ENCODE data around the gene RTCA.
"Not testable (repeated sequence)": the region's sequence is repeated elsewhere in the genome, so short reads cannot be mapped to it uniquely, and the experiment has no call there.

Gene RTCA

DNA sequence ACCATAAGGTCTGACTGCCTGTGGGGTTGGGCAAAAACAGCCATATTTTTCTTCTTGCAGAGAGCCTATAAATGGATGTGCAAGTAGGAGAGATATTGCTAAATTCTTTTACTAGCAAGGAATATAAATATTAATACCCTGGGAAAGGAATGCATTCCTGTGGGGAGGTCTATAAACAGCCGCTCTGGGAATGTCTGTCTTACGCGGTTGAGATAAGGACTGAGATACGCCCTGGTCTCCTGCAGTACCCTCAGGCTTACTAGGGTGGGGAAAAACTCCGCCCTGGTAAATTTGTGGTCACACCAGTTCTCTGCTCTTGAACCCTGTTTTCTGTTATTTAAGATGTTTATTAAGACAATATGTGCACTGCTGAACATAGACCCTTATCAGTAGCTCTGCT is 1.9 kb upstream of the RTCA start:
- DNase-seq, result not testable (repeated sequence)

DNA sequence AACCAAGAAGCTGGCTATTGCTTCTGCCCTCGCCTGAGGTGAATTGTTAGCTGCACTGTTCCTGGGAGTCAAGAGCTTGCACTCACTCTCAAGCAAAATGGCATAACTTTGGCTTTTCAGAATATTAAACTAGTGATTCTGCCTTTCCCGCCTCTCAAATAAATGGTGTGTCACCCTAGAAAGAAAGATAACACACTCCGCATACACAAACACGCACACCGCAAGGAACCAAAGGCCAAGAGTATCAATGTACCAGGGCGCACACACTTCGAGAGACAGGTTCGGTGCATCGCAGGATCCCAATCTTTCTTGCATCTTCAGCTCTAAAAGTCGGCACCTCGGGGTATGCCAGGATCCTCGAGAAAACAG is 470 bp upstream of the RTCA start:
- DNase-seq, result no peak

DNA sequence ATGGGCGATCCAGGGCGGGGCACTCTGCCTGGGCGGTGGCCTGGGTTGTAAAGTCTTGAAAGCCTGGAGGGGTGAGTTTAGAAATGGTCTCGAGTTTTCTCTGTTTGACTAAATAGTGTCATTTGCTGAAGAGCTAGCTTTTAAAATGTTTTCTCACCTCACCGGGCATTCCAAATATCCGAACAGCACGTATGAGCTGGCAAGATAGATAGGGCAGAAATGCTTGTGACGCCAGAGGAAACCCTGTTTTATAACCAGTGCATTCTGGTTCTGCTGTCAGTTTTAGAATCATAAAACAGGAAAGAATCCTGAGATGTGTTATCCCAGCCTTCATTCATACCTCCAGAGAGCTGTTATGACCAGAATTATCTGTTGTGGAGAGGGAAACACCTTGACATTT is 725 bp downstream of the RTCA start:
- no peak for DNase-seq

DNA sequence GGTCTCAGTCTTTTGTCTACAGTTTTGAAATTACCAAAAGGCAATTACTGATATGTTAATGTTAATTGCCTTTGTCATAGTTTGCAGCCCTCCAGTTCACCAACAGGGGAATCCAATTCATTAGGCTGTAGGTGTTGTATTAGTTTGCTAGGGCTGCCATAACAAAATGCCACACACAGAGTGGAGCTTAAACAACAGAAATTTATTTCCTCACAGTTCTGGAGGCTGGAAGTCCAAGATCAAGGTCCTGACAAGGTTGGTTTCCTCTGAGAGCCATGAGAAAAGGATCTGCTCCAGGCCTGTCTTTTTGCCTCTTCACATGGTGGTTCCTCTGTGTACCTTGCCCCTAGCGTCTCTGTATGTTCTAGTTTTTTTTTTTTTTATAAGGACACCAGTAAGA is 1.3 kb downstream of the RTCA start:
- DNase-seq, result no peak

DNA sequence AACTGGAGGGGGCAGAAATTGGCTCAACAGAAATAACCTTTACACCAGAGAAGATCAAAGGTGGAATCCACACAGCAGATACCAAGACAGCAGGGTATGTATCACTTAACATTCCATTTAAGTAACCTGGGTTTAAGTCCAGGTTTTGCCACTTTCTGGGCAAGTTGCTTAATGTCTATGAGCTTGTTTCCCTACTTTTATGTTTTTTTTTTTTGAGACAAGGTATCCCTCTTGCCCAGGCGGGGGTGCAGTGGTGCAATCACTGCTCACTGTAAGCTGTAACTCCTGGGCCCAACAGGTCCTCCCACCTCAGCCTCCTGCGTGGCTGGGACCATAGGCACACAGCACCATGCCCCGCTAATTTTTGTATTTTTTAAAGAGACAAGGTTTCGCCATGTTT is 2.2 kb downstream of the RTCA start:
- DNase-seq, result no peak

DNA sequence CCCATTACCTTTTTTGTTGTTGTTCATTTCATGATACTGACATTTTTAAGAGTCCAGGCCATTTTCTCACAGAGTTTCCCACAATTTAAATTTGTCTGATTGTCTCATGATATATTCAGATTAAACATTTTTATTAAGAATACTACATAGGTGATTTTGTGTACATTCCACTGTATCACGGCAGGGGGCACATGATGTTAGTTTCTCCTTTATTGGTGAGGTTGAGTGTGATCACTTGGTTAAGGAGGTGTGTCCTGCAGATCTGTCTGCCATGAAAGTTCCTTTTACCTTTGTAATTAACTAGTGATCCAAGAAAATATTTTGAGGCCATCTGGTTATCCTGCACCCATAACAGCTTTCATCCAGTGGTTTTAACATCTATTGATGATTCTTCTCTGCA is 11.8 kb downstream of the RTCA start:
- peak; percentile 31 for DNase-seq

DNA sequence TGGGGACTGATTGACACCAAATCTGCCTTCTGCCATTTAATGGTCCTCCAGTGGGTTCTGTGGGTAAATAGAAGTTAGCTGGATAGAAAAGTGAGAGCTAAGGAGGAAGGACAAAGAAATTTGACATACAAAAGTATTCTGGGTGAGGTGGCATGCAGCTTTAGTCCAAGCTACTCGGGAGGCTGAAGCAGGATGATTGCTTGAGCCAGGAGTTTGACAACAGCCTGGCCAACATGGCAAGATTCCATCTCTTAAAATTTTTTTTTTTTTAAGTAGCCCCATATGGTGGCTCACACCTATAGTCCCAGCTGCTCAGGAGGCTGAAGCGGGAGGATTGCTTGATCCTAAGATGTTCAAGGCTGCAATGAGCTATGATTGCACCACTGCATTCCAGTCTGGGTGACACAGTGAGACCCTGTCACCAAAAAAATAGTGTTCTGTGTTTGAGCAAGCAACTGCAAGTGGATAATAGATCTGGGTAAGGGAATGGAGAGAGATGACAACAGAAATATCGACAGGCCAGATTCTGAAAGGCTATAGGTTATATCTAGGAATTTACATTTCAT is 13.4 kb downstream of the RTCA start:
- no peak for DNase-seq

DNA sequence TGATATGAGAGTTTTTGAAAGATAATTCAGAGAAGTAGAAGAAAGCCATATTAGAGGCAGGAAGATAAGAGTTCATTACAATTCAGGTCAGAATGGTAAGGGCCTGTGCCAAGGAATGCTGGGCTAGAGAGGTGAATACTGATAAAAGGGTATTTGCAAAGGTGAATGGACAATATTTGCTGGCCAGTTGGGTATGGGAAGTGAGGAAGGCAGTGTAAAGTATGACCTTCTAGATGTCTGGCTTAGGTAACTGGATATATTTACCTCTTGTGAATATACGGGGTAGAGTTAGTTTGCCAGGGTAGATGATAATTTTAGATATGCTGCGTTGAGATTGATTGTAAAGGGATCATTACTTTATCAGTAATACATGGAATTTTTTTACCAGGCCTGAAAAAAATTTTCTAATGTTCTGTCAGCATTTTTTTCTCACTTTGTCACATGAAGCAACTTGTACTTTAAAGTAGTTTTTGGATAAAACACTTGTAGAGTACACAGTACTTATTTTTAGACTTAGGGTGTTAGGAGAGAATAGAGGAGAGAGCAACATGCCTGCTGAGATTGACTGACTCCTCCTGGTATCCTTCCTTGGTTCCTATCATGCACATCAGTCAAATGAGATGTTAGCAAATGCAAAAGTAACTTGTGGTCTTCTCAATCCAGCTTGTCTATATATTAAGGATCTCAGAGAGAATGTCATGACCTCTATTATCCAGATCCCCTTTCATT is 14.1 kb downstream of the RTCA start:
- no peak for DNase-seq

DNA sequence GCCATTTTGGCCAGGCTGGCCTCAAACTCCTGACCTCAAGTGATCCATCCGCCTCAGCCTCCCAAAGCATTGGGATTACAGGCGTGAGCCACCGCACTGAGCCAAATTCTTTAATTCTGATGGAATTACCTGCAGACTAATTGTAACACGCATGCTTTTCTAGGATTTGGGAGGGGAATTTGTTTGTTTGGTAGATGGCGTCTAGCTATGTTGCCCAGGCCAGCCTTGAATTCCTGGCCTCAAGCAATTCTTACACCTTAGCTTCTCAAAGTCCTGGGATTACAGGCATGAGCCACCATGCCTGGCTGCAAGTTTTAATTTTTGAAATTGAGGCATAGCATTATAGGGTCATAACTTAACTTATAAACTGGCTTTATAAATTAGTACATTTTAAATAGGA is 18.6 kb downstream of the RTCA start:
- DNase-seq, result no peak

DNA sequence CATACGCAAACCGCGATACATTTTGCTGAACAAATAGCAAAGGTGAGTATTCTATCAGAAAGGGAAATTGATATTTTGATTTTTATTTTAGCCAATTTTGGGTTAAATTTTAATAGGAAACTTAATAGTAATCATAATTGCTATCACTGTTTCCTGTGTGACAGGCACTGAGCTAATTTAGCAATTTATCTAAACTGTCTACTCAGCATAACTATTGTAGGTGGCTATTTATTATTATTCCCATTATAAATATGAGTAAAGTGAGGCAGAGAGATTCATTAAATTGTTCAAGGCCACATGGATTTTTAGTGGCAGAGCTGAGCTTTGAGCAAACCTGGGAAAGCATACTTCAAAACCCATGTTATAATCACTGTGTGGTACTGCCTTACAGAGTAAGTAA is 21.1 kb downstream of the RTCA start:
- no peak for DNase-seq

DNA sequence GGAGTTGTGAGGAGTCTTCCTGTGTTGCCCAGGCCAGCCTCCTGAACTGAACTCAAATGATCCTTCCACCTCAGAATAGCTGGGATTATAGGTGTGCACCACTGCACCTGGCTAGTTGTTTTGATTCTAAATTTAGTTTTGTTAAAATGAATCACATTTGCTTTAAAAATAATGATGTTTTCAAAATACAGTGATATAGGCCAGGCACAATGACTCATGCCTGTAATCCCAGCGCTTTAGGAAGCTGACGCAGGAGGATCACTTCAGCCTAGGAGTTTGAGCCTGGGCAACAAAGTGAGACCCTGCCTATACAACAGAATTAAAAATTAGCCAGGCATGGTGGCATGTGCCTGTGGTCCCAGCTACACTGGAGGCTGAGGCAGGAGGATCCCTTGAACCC is 24.3 kb downstream of the RTCA start:
- no peak for DNase-seq

DNA sequence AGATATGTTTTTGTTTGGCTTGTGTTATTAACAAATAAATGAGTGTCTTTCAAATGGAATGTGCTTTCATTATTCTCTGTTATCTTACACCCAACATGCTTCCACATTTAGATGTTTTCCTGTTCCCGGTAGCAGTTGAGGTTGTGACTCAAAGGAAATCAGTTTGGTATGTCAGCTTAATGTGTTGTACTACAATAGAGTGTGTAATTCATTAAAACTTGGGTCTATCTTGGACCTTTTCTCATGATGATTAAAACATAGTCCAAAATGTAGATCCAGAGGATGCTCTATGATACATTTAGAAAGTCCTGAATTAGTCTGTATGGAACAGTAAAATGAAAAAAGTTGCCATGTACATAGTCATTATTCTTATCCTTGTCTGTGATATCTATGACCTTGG is 26.7 kb downstream of the RTCA start:
- no peak for DNase-seq

DNA sequence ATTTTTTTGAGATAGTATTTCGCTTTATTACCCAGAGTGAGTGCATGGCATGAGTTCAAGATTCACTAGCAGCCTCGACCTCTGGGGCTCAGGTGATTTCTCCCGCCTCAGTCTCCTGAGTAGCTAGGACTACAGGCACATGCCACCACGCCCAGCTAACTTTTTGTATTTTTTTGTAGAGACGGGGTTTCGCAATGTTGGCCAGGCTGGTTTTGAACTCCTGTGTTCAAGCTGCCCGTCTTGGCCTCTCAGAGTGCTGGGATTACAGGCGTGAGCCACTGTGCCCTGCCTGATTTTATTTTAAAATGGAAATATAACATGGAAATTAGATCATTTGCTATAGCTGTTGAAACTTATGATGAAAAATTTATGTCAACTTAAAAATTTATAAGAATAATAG is 30.1 kb downstream of the RTCA start:
- DNase-seq, result no peak

DNA sequence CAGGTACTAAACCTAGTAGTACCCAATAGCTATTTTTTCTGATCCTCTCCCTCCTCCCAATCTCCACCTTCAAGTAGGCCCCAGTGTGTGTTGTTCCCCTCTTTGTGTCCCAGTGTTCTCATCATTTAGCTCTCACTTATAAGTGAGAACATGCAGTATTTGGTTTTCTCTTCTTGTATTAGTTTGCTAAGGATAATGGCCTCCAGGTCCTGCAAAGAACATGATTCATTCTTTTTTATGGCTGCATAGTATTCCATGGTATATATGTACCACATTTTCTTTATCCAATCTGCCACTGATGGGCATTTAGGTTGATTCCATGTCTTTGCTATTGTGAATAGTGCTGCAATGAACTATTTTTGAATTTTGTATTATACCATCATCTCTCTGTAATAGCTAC is 31.0 kb downstream of the RTCA start:
- not testable (repeated sequence) for DNase-seq

DNA sequence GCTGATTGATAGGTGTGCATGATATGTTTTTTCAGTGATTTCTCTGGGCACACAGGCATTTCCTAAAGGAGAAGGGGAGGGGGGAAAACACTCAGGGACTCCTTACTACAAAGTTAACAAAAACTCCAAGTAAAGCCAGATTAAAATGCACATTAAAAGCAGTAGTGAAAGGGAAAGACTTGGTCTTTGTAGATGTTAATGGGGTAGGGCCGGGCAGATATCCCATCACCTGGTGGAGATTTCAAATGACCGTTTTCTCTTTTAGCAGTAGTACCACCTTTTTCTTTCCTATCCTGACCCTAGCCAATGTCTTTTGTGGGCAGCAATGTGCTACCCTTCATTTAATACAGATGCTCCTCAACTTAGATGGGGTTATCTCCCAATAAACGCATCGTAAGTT is 32.5 kb downstream of the RTCA start:
- no peak for DNase-seq

DNA sequence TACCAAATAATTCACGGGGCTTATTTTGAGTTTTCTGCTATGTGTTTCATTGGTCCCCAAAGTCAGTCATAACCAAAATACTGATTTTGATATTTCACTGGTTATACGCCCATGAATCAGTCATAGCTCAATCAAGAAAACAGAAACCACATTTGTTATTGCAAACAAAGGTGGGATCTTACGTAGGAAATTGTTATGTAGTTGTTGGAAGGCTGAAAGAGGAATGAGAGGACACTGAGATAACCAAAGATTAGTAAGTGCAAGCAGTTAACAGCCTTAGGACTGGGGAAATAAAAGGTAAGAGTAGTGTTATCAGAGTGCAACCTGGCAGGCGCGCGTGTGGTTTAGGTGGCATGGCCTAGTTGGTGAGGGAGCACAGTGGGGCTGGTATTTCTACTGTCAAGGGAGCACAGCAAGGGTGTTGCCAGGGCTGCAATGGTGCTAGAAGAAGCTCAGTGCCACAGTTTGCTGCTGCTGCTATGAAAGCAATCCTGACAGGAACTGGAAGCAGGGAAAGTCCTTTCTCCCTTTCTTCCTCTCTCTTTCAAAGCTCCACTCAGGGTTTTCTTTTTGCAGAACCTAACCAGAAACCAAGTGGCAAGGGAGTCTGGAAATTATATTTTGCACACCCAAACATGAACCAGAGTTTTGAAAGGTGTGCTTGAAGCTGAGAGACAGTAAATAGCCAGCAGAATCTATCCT is 33.7 kb downstream of the RTCA start:
- DNase-seq, result peak; percentile 23

DNA sequence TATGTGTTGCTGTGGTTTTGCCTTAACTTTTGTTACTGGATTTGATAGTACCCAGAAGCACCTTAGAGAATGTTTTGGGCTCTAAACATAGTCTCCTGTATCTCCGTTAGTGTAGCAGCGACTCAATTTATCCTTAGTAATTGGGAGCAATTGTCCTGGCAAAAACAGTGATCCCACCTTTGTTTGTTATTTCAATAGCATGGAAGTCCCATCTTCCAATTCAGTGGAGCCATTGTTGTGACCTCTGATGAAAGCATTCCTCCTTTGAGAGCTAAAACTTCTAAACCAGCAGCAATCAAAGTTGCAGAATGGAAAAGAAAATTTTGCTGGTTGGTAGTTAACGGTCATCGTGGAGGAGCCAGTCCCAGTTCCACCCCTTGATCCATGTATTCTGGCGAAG is 34.7 kb downstream of the RTCA start:
- no peak for DNase-seq

DNA sequence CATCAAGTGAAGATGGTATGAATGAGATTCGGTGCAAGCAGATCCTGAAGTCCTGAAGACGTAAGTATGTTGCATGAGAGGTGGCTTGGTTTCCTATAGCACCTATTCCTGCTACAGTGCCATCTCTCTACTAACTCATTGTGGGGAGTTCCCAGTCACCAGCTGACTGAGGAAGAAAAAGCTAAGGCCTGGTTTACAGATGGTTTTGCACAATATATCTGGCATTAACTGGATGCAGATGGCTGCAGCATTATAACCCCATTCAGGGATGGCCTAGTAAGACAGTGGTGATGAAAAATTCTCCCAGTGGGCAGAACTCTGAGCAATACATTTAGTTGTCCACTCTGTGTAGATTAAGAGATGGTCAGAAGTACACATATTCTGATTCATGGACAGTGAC is 36.7 kb downstream of the RTCA start:
- no peak for DNase-seq

DNA sequence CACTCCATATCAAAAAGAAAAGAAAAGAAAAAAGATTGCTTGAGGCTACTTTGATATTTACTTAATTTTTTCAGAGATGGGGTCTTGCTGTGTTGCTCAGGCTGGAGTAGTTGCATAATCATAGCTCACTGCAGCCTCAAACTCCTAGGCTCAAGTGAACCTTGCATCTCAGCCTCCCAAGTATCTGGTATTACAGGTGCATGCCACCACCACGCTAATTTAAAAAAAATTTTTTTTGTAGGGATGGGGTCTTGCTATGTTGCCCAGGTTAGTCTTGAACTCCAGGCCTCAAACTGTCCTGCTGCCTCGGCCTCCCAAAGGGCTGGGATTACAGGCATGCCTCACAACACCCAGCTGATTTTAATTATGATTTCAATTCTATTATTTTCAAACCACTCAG is 38.2 kb downstream of the RTCA start:
- DNase-seq, result no peak

DNA sequence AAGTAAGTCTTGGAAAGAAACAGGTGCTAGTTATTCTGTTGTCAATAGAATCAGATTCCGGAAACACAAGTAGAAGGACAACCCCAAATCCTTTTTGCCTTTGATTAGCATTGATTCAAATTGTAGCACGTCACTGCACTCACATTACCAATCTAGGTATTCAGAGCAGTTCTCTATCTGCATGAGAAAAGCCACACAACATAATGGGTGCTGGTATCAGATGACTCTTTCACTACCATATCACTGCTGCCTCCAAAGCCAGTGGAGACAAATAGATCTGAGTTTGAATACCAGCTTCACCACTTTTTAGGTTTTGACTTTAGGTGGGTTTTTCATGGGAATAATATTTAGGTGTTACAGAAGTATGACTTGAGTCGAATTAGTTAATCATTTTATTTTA is 38.9 kb downstream of the RTCA start:
- DNase-seq, result no peak

DNA sequence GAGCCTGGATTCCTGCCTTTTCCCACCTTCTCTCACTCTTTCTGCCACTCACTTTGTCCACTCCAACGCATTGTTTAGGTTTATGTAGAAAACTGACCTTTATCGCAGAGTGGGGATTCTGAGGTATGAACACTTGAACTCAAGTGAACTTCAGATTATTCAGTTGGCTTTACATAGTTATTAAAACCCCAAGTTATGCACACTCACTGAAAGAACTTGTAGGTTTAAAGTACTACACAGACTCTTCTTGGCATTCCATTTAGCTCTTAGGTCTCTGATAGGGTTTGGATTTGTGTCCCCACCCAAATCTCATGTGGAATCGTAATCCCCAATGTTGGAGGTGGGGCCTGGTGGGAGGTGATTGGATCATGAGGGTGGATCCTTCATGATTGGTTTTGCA is 39.9 kb downstream of the RTCA start:
- no peak for DNase-seq

DNA sequence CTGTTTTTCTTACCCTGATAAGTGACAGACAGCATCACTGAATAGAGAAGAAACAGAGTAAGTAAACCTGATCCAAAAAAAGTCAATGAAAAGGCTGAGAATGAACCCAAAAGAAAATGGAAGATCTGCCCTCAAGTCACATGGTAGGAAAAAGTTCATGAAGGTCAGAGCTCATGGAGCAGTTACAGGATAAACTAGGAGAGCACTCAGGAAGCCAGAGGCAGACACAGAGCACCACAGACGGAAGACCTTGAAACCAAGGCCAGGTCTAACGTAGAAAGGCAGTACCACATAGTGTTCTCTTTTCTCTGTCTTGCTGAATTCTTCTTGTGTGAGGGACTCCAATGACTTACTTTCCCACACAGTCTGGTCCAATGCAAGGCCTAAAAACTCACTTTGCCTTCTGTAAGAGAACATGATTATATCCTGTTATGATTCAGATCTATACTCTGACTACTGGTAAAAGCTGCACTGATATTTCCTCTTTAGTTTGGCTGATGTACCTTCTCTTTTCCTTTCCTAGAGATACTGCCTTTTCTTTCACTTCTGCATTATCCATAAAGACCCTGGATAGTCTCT is 40.8 kb downstream of the RTCA start:
- no peak for DNase-seq

DNA sequence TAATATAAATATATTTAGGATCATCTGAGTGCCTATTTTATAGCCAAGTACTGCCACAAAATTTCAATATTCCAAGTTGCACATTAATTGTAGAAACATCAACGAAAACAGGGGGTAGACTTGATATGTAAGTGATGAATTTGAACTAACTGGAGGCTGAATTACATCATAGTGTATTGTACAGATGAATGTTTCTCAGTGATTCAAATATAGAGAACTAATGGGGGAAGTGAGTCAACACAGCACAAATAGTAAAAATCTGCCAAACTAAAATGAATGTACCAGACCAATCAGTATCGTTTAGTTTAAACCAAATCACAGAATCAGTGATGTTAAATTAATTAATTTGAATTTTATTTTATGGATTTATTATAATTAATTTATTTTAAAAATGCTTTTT is 42.8 kb downstream of the RTCA start:
- no peak for DNase-seq

DNA sequence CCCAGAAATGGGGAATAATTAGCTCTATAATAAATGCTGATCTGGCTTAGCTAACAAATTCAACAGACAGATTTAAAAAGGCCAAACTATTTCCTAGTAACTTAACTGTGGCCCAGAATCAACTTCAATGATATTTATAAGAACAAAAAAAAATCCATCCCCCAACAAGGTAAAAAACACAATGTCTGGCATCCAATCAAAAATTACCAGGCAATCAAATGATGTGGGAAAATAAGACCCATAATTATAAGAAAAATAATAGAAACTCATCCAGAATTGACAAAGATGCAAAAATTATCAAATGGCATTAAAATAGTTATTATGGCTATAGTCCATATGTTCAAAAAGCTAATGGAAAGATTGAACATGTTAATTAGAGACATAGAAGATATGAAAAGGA is 43.8 kb downstream of the RTCA start:
- DNase-seq, result no peak

Measured in activated naive CD4-positive, alpha-beta T cell treated with Interleukin-2 at 50 U/mL for 16 hours (primary cell).